Measurements from ENCODE around the gene CCDC134. TPM values are rescaled to one million over a fixed set of nuclear protein-coding genes. Genes with fewer than 3 reads are reported as not detected.

Gene CCDC134
- total and polyA plus RNA-seq, 9 of the 15 experiments (the other 6 are each of a cell fraction or from before 2014, with no cell fraction given) = 0.56 to 11.9 (median 5.3) TPM

- TF ChIP-seq ZNF511 (CRISPR knock-in tag; IDR thresholded peaks at IDR 0.05) (peak; percentile 64; the same call in 1 of the 2 replicates), ZNF592 (IDR thresholded peaks at IDR 0.05) (peak; percentile 86; the same call in 1 of the 2 replicates), HMGXB4 (CRISPR knock-in tag; IDR thresholded peaks at IDR 0.05) (peak; percentile 65; the same call in 1 of the 2 replicates), E2F1 (CRISPR knock-in tag; IDR thresholded peaks at IDR 0.05) (peak; percentile 38; the same call in 1 of the 2 replicates), ZNF395 (CRISPR knock-in tag; IDR thresholded peaks at IDR 0.05) (peak; percentile 65; the same call in 1 of the 2 replicates), MAX (CRISPR knock-in tag; IDR thresholded peaks at IDR 0.05) (peak; percentile 88), NRF1 (conservative IDR thresholded peaks at IDR 0.05 in 1 of 2, IDR thresholded peaks at IDR 0.05 in 1 of 2) (peak in 1 of 2 experiments; percentile 28; a peak in 1 of 4 replicates), CHD1 (IDR thresholded peaks at IDR 0.05; ENCODE audit: low read length) (peak; percentile 47), BRCA1 (IDR thresholded peaks at IDR 0.05) (no peak), BRCA1 (CRISPR knock-in tag; IDR thresholded peaks at IDR 0.05) (0 out of 2 replicates have a peak, but pooled peaks have one; percentile 33), PPARD (CRISPR knock-in tag; IDR thresholded peaks at IDR 0.05) (no peak), MITF (IDR thresholded peaks at IDR 0.05) (no peak)
These were observed 762 bp upstream of the CCDC134 start (continued) for GRCh38 chr22:41799486-41800347.

Measured in K562 (cell line).